HG03066 (cell line): ENCODE measurements around the gene SLC25A21.
"Not testable (repeated sequence)": the region's sequence is repeated elsewhere in the genome, so short reads cannot be mapped to it uniquely, and the experiment has no call there.

ENCODE experiments used
- ATAC-seq: cut with Tn5 transposase; IDR thresholded peaks from one replicate; pipeline ENCODE4 v1.9.1; 2021; ENCODE audit warnings: low read depth; ENCODE audit not compliant: unreplicated experiment

Gene SLC25A21

GRCh38 chr14:36845356-36846012, 326.9 kb downstream of the SLC25A21 start:
- ATAC-seq, result no peak

DNA sequence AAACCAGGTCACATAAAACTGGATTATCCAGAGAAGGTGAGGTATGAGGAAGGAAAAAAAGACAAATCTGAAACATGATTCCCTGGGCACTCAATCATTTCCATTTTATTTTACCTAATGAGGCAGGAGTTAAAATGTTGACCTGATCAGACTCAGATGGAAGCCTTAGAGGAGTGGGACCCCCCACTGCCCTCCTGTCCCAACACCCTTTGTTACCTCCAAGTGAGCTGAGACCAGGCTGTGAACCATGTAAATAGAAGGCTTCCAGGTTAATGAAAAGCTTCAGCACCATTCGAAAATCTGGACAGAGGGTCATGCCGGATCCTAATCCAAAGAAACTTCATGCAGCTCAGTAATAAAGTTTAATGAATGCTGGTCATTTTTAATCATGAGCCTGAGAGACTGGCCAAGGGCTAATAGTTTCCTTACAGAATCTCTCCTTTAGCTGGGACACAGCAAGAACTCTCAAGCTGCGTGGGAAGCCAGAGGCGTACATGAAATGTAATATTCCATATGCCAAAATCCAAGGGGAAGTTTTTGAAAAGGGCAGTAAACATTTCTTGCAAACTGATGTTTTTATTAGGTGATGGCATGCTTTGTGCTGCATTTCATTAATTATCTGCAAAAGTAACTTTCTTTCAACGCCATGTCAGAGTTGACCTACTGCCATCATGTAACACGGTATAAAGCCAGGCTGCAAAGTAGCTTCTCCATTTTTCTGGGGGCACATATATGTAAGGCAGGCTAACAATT, 327.8 kb downstream of the SLC25A21 start:
- no peak for ATAC-seq

GRCh38 chr14:36843410-36843809, 329.0 kb downstream of the SLC25A21 start:
- no peak for ATAC-seq

- ATAC-seq, result no peak
These were observed 337.3 kb downstream of the SLC25A21 start for GRCh38 chr14:36835128-36835527.

- ATAC-seq, result no peak
These were observed 338.1 kb downstream of the SLC25A21 start for GRCh38 chr14:36834293-36834692.

GRCh38 chr14:36829547-36829946, 342.9 kb downstream of the SLC25A21 start:
- no peak for ATAC-seq

GRCh38 chr14:36827861-36828260, 344.5 kb downstream of the SLC25A21 start:
- ATAC-seq, result no peak

DNA sequence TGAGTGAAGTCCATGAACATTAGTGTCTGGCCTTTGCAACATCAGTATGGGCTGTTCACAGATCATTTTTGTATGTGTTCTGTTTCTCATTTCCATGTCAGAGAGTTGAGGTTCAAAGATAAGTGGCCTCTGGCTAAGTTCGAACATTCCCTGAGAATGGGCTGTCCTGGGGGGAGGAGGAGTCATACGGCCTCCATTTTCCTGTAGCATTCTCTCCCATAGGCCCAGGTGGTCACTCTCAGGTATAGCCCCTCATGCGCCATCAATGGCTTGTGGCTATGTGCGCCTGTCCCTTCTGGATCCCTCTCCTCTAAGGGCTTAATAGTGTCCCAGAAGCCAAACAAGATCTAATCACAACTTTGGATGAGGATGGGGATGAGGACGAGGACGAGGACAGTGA, 345.8 kb downstream of the SLC25A21 start:
- ATAC-seq, result no peak

DNA sequence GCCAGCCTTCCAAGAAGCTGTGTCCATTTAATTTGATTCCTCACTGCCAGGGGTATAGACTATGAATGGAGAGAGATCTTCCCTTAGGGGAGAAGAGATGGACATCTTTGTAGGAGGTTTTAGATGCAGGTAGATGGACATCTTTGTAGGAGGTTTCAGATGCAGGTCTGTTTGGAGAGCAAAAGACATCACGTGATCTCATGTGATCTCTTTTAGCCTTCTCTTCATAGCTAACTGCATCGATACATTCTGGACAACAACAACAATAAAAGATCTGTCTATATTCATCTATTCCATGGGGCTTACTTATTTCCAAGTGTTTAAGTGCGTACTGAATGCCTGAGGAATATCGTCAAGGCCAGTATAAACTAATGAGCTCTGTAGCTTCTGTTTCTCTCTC, 347.6 kb downstream of the SLC25A21 start:
- ATAC-seq, result no peak

DNA sequence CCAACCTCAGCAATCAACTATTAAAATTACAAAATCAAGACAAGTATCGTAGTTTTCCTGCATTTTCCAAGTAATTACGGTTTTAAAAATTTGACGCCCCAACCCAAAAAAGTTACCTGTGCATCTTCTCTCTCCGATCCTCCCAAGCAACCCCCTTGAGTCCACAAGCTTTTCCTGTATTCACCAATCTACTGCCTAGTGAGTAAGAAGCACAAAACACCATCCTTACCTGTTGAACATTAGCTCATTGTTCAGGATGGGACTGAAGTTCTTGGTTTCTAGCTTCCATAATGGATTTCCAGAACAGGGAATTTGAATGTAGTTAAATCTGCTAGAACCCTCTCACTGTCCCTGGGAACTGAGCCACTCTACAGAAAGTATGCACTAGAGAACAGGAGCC, 348.8 kb downstream of the SLC25A21 start:
- no peak for ATAC-seq

DNA sequence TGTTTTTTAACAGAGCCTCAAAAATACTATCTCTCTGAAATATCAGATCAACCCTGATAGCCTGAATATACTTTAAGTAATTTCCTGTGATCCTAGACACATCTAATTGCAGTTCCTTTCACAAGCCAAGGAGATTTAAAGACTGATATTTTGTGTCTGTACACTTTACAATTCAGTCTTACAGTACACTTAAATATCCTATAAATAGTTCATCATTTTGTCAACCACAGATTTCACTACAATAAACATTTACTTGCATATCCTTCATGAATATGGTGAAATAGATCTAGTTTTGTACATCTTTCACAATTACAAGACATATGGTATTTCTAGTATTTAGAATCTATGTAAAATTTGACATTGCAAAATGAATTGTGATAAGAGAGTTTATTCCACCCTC, 349.7 kb downstream of the SLC25A21 start:
- no peak for ATAC-seq

- ATAC-seq, result no peak
These were observed 351.5 kb downstream of the SLC25A21 start for GRCh38 chr14:36820901-36821300.

DNA sequence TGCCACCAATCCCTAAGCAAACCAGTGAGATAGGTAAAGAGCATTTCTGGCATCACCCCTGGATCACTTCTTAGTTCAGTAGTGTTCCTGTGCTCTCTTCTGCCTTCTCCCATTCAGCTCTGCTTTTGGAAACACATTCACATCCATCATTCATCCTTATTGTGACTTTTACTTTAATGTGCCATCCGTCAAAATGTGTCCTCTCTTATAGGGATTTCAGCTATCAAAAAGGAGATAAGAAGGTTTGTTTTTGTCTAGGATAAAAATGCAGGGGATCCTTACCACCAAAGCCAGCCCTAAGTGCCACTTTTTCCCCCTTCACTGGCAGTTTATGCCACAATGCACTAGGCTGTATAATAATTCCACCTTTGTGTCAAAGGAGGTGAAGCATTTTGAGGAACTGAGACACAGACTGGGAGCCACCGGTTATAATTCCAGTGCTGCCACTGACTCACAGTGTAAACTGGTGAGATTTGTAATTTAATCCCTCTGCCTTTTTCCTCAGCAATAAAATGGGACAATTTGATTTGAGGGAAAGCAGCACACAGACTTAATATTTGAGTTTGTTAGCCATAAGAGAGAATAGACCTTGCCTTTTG, 352.2 kb downstream of the SLC25A21 start:
- no peak for ATAC-seq

GRCh38 chr14:36818794-36819384, 353.5 kb downstream of the SLC25A21 start:
- ATAC-seq, result no peak

DNA sequence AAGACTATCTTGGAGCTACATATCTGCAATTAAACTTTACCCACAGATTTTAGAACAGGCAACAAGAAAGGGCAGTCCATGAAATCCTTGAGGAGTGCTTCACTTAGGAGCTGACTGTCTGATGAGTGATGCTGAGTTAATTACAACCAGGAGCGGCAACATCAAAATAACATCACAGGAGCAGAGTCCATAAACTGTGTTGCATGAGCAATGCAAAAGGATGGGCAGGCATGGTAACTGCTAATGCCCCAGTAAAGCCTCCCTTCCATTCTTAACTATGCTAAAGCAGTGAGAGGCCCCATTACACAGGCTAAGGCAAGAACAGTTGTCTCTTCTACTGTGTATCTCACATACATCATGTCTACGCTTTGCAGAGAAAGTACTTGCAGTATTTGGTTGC, 354.2 kb downstream of the SLC25A21 start:
- ATAC-seq, result no peak

DNA sequence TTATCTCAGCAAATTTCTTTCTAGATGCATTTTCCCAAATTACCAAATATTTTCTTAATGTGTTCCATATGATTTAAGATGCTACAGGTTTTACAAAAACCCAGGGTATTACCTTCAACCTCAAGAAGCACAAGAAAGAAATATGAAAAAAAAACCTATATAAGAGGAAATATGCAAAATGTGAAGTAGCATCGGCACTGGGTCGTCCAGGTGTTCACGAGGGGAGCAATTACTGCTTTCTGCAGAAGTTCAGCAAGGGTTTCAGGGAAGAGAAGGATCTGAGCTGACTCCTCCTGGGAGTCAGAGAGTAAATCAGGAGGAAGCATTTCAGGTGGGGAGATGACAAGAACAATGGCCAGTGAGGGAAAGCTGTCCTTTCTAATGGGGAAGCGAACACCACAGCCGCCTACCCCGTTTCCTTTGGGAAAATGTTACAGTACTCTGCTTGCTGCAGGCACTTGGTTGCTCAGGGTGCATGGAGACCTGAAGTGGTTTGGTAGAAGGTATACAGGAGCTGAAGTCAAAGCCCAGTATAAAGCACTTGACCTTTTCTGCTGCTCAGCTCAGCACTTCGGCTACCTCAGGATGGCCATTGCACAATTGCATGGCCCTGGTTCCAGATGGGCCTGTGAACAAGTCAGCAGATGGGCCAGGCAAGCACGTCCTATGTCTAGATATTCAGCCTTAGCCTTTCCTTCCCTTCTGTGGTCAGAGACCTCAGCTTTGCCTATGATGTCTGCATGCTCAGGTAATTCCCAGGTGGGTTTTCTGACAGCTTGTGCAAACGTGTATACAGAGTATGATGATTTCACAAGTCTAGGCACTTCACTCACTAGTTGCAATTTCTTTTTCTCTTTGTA, 355.1 kb downstream of the SLC25A21 start:
- ATAC-seq, result no peak

GRCh38 chr14:36816481-36816880, 355.9 kb downstream of the SLC25A21 start:
- ATAC-seq, result no peak

GRCh38 chr14:36814783-36815182, 357.6 kb downstream of the SLC25A21 start:
- ATAC-seq, result not testable (repeated sequence)

DNA sequence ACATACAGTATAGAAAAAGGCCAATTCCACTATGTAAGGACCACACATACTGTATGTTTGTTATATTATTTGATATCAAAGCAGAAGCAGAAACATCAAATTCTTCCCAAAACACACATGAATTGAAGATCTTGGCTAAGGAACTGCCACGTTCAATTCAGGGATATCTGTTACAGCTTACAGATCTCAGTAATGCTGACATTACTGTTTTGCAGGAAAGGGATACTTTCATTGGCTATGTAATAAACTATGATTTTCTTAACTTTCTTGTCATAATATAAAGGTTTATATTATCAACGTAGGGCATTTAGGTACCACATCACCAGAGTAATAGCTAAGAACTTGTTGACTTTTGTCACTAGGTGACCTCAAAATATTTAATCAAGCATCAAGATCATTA, 362.2 kb downstream of the SLC25A21 start:
- no peak for ATAC-seq

- no peak for ATAC-seq
These were observed 364.7 kb downstream of the SLC25A21 start for GRCh38 chr14:36807727-36808126.
